HEK293T (cell line): ENCODE measurements around the gene AMIGO3.
"Not testable (repeated sequence)": the region's sequence is repeated elsewhere in the genome, so short reads cannot be mapped to it uniquely, and the experiment has no call there.

Source experiments
- BHLHE40 ChIP-seq: fragments of 450-650 bp; IDR thresholded peaks from 2 replicates; pipeline ENCODE4 v1.6.1; 2016; ENCODE audit warnings: mild to moderate bottlenecking, moderate library complexity, borderline replicate concordance
- ELF4 ChIP-seq: fragments of 450-650 bp; IDR thresholded peaks from 2 replicates; pipeline ENCODE4 v1.6.1; 2017; ENCODE audit warnings: antibody characterized with exemption
- FOXK2 ChIP-seq: fragments of 450-650 bp; IDR thresholded peaks from 2 replicates; pipeline ENCODE4 v1.6.1; 2016; ENCODE audit warnings: mild to moderate bottlenecking
- FOXM1 ChIP-seq: fragments of 450-650 bp; IDR thresholded peaks from 2 replicates; pipeline ENCODE4 v1.6.1; 2017; ENCODE audit warnings: mild to moderate bottlenecking, borderline replicate concordance
- HDGF ChIP-seq: fragments of 450-650 bp; IDR thresholded peaks from 2 replicates; pipeline ENCODE4 v1.6.1; 2017; ENCODE audit warnings: antibody characterized with exemption, borderline replicate concordance
- L3MBTL2 ChIP-seq: fragments of 450-650 bp; conservative IDR thresholded peaks from 2 replicates; pipeline ENCODE4 v1.6.1; 2016; ENCODE audit warnings: mild to moderate bottlenecking
- LEF1 ChIP-seq: fragments of 450-650 bp; IDR thresholded peaks from 2 replicates; pipeline ENCODE4 v1.6.1; 2017; ENCODE audit warnings: mild to moderate bottlenecking, borderline replicate concordance
- SUZ12 ChIP-seq: fragments of 450-650 bp; IDR thresholded peaks from 2 replicates; pipeline ENCODE4 v1.6.1; 2016; ENCODE audit warnings: mild to moderate bottlenecking
- TARDBP ChIP-seq: fragments of 450-650 bp; IDR thresholded peaks from 2 replicates; pipeline ENCODE4 v1.6.1; 2016

DNA sequence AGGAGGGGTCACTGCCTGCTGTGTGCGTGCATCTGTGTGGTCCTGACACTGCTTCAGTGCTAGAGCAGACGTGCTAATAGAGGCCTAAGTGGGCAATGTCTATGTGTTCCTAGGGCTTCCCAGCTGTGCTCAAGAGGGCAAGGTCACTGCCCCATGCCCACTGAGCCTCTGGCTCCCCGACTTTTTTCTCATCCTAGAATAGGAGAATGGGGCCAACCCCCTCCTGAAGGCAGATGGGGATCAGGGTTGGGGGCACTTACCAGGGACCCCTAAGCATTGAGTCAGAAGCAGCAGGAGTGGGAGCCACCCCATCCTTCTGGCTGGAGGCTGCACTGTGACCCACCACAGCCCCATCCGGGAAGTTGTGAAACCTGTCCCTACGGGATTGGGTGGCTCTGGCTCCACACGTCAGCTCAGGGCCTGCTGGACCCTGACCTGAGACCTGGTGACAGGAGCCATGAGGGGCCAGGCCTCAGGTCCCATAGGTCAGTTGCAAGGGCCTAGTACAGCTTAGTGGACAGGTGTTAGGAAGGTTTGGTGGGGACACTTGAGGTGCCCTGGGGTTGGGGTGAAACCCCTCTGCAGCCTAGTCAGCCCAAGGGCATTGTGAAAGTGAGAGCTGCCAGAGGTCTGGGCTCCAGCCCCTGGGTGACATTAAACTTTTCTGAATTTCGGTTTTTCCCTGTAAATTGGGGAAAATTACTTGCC is 31.0 kb downstream of the AMIGO3 start:
- not testable (repeated sequence) for TF ChIP-seq L3MBTL2, ELF4, TARDBP, SUZ12, HDGF, FOXK2, FOXM1, LEF1, BHLHE40
